Cerebellar nuclear complex (tissue), 1 donor: ENCODE results near the gene CHCHD6.

Source experiments
- DNase-seq, 2 experiments: peaks; one replicate each; lab custom pipeline; 2025; lab: John Stamatoyannopoulos, UW

The CHCHD6 gene, protein sequence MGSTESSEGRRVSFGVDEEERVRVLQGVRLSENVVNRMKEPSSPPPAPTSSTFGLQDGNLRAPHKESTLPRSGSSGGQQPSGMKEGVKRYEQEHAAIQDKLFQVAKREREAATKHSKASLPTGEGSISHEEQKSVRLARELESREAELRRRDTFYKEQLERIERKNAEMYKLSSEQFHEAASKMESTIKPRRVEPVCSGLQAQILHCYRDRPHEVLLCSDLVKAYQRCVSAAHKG

DNA sequence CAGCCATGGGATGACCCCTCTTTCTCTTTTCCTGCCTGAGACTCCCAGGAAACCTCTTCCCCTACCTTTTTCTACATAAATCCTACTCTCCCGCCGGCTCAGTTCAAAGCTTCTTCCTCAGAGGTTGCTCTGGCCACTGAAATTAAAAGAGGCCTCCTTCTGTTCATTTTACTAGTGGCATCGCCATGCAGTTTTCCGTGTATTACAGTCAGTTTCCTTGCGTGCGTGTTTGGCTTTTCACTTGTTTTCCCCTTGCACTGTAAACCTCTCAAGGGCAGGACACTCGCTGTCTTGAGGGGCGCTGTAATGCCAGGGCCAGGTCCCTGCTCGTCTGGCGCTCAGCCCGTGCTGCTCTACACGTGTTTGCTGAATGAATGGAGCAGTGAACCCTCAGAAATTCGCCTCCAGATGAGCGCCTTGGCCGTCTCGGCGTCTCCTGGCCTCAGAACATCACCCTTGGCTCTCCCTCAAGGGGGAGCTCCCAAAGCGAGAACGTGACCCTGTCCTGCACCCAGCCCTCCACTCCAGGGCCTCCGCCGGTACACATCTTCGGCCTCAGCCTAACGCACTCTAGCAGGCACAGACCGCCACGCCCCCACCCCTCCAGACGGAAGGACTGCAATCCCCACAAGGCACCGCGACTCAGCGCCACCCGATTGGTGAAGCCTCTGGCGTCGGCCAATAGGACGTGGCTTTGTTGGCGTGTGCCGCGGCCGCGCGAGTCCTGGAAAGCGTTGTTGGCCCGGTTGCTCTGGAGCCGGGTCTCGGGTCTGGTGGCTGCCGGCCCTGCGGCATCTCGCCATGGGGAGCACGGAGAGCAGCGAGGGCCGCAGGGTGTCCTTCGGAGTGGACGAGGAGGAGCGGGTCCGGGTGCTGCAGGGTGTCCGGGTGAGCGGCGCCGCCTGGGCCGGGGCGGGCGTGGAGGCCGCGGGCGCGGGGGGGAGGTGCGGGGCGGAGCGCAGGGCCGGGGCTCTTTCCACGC lies at the start of gene CHCHD6:
CHCHD6 (plus strand) TSS at position 729 of the 982 bp plus-strand sequence; CDS start at position 802, 73 bp downstream.
- DNase-seq: peak; percentile 56 to 63

DNA sequence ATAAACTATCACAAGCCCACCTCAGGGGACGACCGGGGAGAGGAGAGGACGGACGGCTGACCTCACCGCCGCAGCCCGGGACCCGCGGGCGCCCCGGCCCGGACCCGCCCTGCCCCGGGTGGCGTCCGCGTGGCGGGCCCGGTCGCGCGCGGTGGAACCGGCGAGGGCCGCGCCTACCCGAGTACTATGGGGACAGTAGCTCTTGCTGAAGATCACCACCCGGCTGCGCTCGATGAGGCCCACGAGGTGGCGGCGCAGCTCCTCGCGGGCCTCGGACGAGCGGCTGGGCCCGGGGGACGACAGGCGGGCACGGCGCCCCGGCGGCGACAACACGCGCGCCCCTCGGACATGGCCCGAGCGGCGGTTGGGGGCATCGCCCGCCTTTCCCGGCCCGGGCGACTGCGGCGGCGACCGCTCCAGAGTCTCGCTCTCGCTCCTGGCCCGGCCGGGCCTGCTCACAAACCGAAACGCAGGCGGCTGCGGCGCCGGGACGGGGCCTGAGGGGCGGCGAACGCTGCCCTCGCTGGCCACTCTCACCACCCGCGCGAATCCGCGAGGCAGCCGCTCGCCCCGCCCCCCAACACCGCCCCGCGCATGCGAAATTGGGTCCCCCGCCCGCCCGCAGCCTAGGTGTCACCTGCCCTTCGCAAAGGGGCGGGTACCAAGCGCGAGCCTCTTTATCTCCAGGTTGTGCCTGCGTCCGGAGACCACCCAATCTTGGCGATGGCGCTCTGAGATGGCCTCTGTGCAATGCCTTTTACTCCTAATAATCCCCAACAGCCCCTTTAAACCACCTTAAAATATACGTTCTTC lies 49.3 kb upstream of the CHCHD6 start, which contains the start of gene TXNRD3:
TXNRD3 (minus strand) TSS at position 554 of the 813 bp plus-strand sequence.
- peak in 1 of 2 experiments; percentile 37 for DNase-seq

DNA sequence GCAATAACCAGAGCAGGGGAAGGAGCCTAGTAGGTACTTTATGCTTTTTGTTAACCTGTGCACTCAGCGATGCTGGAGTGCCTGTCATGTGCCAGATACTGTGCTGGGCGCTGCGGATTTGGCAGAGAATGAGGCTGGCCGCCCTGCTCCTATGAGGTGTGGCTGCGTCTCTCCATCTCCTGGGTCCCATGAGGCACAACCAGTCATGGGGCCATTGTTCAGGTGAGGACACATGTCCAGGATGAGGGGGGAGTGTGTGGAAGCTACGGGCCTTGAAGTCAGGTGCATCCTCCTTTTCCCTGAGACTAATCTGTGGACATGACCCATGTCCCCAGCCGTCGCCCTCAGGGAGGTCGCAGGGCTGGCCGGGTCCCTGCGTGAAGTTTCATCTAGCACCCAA lies 48.2 kb upstream of the CHCHD6 start:
- DNase-seq: no peak

- DNase-seq: no peak
These were observed 47.5 kb upstream of the CHCHD6 start for GRCh38 chr3:126656371-126657134.

- no peak for DNase-seq
These were observed 46.1 kb upstream of the CHCHD6 start for GRCh38 chr3:126657901-126658300.

GRCh38 chr3:126658584-126658983 lies 45.5 kb upstream of the CHCHD6 start:
- no peak for DNase-seq

- no peak for DNase-seq
These were observed 43.8 kb upstream of the CHCHD6 start for GRCh38 chr3:126659915-126660886.

GRCh38 chr3:126661532-126662364 lies 42.3 kb upstream of the CHCHD6 start:
- DNase-seq: no peak

GRCh38 chr3:126663257-126663656 lies 40.8 kb upstream of the CHCHD6 start:
- DNase-seq: no peak

DNA sequence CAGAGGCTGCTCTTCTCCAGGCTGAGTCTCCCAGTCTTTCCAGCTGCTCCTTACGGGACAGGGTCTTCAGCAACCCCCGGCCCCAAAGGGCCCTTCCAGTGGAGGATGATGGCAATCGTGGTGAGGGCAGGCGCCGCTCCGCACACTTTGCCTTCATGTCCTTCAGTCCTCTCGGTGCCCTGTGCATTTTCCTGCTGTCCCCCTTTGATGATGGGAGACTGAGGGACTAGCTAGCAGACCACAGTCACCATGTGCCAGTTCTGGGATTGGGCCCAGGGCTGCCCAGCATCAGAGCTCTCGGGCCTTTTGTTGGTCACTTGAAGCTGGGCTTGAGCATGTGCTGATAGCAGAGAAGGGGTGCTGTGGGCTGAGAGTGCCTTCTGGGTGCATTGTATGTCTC lies 40.3 kb upstream of the CHCHD6 start:
- no peak for DNase-seq

DNA sequence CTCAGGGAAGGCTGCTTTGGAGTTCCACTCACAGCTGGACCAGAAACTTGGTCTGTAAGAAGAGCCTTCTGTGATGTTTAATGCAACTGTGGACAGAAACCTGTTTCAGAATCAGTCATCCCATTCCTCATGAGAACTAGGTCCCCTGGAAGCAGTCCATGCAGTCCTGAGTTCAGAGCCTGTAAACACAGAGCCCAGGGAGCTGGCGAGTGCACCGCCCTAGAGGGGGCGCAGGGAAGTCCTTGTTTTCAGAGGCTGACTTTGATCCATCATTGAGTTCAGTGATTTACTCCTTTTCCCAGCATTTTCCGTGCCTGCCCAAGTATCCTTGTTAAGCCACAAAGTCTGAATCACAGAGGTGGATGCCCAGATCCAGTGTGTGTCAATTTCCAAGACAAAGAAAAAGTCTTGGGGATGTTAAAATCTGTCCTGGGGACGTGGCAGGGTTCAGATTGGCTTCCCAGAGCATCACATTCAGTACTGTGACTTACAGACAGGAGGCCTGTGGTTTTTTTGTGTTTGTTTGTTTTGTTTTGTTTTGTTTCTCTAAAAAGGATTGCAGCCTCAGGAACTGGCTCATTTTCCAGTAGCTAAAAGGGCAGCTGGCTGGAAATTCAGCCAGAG lies 39.3 kb upstream of the CHCHD6 start:
- DNase-seq: no peak

DNA sequence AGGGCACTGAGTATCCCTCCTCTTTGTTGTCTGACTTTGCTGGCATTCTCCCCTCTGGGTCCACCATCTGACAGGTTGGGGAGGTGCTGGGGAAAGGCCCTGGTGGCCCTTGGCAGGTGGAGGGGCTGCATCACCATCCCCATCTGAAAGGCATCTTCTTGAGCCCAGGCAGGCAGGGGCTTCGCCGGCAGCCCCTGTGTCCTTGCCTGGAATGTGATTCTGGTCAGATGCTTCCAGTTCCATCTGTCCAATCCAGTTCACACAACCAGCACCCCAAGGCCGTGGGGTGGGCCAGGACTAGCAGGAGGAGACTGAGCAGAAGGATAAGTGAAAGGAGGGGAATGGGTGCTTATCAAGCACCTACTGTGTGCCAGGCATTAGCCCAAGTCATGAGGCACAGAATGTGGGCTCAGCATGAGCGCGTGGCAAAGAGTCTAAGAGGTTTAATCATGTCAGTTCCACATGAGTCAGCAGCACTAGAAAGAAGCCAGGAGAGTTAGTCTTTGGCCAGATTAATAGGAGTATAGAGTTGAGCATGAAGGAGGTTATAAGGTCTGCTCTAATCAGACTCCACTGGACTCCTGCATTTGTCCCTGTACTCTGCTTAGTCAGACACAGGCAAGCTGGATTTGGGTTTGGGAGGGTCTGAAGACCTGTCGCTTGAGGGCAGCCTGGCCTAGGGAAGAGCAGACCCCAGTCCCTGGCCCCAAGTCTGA lies 38.7 kb upstream of the CHCHD6 start:
- no peak for DNase-seq

DNA sequence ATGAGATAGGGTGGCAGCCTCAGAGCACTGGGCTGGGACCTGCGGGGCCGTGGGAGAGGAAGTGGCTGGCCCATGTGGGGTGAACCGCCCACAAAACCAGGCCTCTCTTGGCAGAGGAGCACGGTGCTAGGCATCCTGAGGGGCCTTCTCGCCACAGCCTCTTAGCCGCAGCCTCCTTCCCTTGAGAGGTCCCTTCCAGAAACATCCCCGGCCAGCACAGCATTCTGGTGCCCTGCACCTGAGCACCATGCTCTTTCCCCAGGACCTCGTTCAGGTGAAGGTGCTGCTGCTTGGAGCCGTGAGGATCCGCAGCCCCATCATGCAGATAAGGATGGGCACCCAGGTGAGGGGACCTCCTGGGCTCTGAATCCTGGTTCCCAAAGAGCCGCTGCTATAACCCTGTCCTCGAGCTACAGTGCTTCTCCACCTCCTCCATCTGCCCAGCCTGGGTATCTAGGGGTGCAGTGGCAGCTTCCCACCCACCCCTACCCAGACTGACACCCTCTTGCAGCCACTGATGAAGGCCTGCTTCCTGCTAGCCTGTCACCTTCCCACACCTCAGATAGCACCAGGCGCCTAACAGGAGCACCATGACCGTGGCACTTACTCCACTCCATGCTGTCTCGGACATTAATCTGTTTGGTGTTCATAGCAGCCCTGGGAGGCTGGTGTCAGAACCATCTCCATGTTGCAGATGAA lies 37.9 kb upstream of the CHCHD6 start:
- DNase-seq: no peak

DNA sequence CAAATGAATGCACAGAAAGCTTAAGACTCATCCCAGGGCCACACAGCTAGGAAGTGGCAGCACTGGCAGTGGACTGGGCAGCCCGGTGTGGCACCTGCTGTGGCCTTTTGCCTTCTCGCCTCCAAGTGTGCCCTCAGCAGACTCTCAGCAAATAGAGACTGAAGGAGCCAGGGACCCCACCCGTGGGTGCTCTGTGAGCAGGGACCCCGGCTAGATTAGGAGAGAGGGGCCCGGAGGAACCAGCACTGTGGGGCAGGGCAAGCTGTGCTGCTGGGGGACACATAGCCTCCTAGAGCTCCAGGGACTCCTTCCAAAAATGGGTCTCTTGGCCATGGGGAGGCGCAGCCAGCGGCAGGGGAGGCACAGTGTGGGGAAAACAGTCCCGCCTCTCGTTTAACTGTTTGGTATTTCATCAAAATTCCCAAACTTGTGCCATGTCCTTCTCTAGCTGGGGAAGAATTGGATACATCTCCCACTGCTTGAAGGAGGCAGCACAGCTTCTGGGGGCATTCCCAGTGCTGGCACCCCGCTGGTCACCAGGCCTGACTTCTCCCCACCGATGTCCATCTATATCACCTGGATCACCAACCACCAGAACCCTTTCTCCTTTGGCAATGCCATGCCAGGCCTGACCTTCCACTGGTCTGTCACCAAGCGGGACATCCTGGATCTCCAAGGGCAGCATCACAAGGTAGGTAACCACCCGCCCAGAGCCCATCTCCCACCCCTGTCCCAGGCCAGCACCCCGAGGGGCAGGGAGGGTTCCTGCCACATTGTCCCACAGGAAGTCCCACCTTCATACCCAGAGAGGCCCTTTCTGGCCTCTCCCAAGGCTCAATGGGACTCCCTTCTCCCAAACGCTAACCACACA lies 37.1 kb upstream of the CHCHD6 start:
- no peak for DNase-seq

GRCh38 chr3:126667631-126668449 lies 36.2 kb upstream of the CHCHD6 start:
- DNase-seq: no peak
